ENCODE data around the gene MIA2.

GRCh38 chr14:39419272-39419671 lies 185.6 kb downstream of the MIA2 start:
- TF ChIP-seq CTCF (IDR thresholded peaks at IDR 0.05), result 0 out of 2 replicates have a peak, but pooled peaks have one; percentile 5
- TF ChIP-seq ZFX (IDR thresholded peaks at IDR 0.05; ENCODE audit: borderline replicate concordance), result no peak

Measured in 22Rv1 (cell line).